Keratinocyte (primary cell): ENCODE results near the gene SSB. TPM values are rescaled to one million over a fixed set of nuclear protein-coding genes. Genes with fewer than 3 reads are reported as not detected.

Experiments used
- DNase-seq: peaks from one replicate; pipeline ENCODE4 v3.0.0-alpha.2; 2011; ENCODE audit warnings: low read depth, missing footprints, low spot score
- FAIRE-seq: peaks from 2 replicates; lab custom pipeline; 2011; peaks lifted over from hg19 to GRCh38; lab: Jason Lieb, UNC
- H2AFZ ChIP-seq: 2 replicates; pipeline ENCODE4 v1.6.0; 2012; ENCODE audit warnings: low read length, control low read depth, inconsistent platforms; ENCODE audit not compliant: control insufficient read depth
- H3K27ac ChIP-seq: 2 replicates; pipeline ENCODE4 v1.5.1; 2011; ENCODE audit warnings: low read length; ENCODE audit not compliant: control insufficient read depth, insufficient read depth
- H3K27me3 ChIP-seq: 3 replicates; pipeline ENCODE4 v1.6.0; 2011; ENCODE audit warnings: low read length; ENCODE audit not compliant: control insufficient read depth, insufficient read depth; ENCODE audit errors: extremely low read depth
- H3K36me3 ChIP-seq, 2 experiments: 2 replicates in 1 of 2; 3 replicates in 1 of 2; pipeline ENCODE4 v1.5.1; 2011; ENCODE audit warnings: low read length in 2 of 2, mild to moderate bottlenecking in 1 of 2; ENCODE audit not compliant: control insufficient read depth in 2 of 2, insufficient read depth in 2 of 2; ENCODE audit errors: extremely low read depth in 1 of 2
- H3K4me1 ChIP-seq: 3 replicates; pipeline ENCODE4 v1.5.1; 2011; ENCODE audit warnings: low read length; ENCODE audit not compliant: control insufficient read depth, insufficient read depth; ENCODE audit errors: extremely low read depth
- H3K4me2 ChIP-seq: 3 replicates; pipeline ENCODE4 v1.6.0; 2011; ENCODE audit warnings: low read depth, low read length; ENCODE audit not compliant: control insufficient read depth, insufficient read depth; ENCODE audit errors: extremely low read depth
- H3K4me3 ChIP-seq, 3 experiments: fragments of 200-600 bp in 1 of 3; sonication (generic) in 1 of 3; 2 replicates in 2 of 3; 3 replicates in 1 of 3; pipeline ENCODE4 v1.5.1; 2011 to 2016; ENCODE audit warnings: low read length in 3 of 3, mild to moderate bottlenecking in 3 of 3, control low read depth in 2 of 3, inconsistent platforms in 1 of 3, low read depth in 1 of 3, mixed read lengths in 1 of 3, mixed run types in 1 of 3, moderate library complexity in 1 of 3; ENCODE audit not compliant: control insufficient read depth in 2 of 3, insufficient read depth in 2 of 3; ENCODE audit errors: extremely low read depth in 1 of 3
- H3K79me2 ChIP-seq: 2 replicates; pipeline ENCODE4 v1.6.0; 2012; ENCODE audit warnings: low read length; ENCODE audit not compliant: control insufficient read depth, insufficient read depth
- H3K9ac ChIP-seq: 3 replicates; pipeline ENCODE4 v1.6.0; 2011; ENCODE audit warnings: low read length; ENCODE audit not compliant: control insufficient read depth, insufficient read depth; ENCODE audit errors: extremely low read depth
- H3K9me1 ChIP-seq: 3 replicates; pipeline ENCODE4 v1.6.0; 2011; ENCODE audit warnings: low read length; ENCODE audit not compliant: control insufficient read depth, insufficient read depth; ENCODE audit errors: extremely low read depth
- H3K9me3 ChIP-seq: 2 replicates; pipeline ENCODE4 v1.5.1; 2012; ENCODE audit warnings: low read depth, low read length; ENCODE audit not compliant: control insufficient read depth
- H4K20me1 ChIP-seq: 3 replicates; pipeline ENCODE4 v1.6.0; 2011; ENCODE audit warnings: low read length; ENCODE audit not compliant: control insufficient read depth, insufficient read depth; ENCODE audit errors: extremely low read depth
- CTCF ChIP-seq, 3 experiments: IDR thresholded peaks in 1 of 3; conservative IDR thresholded peaks in 1 of 3; optimal IDR thresholded peaks in 1 of 3; 2 replicates in 2 of 3; 3 replicates in 1 of 3; pipeline versions ENCODE3 to v1.5.1; 2011; ENCODE audit warnings: low read length in 3 of 3, mild to moderate bottlenecking in 3 of 3, moderate library complexity in 2 of 3, control low read depth in 1 of 3, inconsistent platforms in 1 of 3; ENCODE audit not compliant: insufficient read depth in 2 of 3; ENCODE audit errors: extremely low read depth in 1 of 3
- EZH2 ChIP-seq: IDR thresholded peaks from one replicate; pipeline ENCODE4 v1.6.1; 2012; ENCODE audit warnings: inconsistent platforms, mild to moderate bottlenecking, low read length, moderate library complexity
- dilution Hi-C: fragments of 300-500 bp; cut with MboI; formaldehyde crosslinking; loops from one replicate; pipeline ENCODE4 v1.7.0; 2020; ENCODE audit warnings: low sequenced_read_pairs; ENCODE audit not compliant: extremely low pct_ligation_motif_present
- polyA plus RNA-seq, 5 experiments: library from polyadenylated mRNA; depleted of rRNA in 3 of 5; stranded (reverse) in 3 of 5; stranded (forward) in 1 of 5; unstranded in 1 of 5; fragments of >200 nt; gene quantifications; 1 replicate in 1 of 5; 2 replicates in 3 of 5; 3 replicates in 1 of 5; pipeline versions ENCODE4 v1.2.1 to v1.2.3, GENCODE V29; 2011 to 2012; ENCODE audit warnings: missing spikeins in 2 of 5, low read depth in 1 of 5, low replicate concordance in 1 of 5

SSB gene
- polyA plus RNA-seq, 1 donor (not counting 4 experiments of a cell fraction or from before 2014, with no cell fraction given): 149 TPM

GRCh38 chr2:169823996-169824372 lies 25.3 kb downstream of the SSB start:
- peak overlapping the region; percentile 86 for H3K9ac ChIP-seq
- H4K20me1 ChIP-seq: peaks cover 9% of the 10 kb centered on the region
- H3K4me3 ChIP-seq: peak overlapping the region; percentile 85 to 96 (median 95)
- H3K27me3 ChIP-seq: no peaks in the 10 kb centered on the region
- no peak for FAIRE-seq
- H3K27ac ChIP-seq: peak overlapping the region; percentile 90
- DNase-seq: no peak
- no peak for TF ChIP-seq CTCF (optimal IDR thresholded peaks at IDR 0.05 in 1 of 3, IDR thresholded peaks at IDR 0.05 in 1 of 3, conservative IDR thresholded peaks at IDR 0.05 in 1 of 3; ENCODE audit: extremely low read depth in 1 of 3, insufficient read depth in 2 of 3, low read length in 3 of 3)
- no peak for TF ChIP-seq EZH2
- H3K4me1 ChIP-seq: peaks cover 33% of the 10 kb centered on the region
- H3K9me1 ChIP-seq: no peaks in the 10 kb centered on the region
- H2AFZ ChIP-seq: peak overlapping the region; percentile 93
- peaks cover 54% of the 10 kb centered on the region for H3K79me2 ChIP-seq
- peaks cover 1 to 7% of the 10 kb centered on the region in 2 experiments for H3K36me3 ChIP-seq
- dilution Hi-C loops: no loop called here
- no peaks in the 10 kb centered on the region for H3K9me3 ChIP-seq
- peak overlapping the region; percentile 90 for H3K4me2 ChIP-seq

- no peaks in the 10 kb centered on the region for H3K9me1 ChIP-seq
- H3K27ac ChIP-seq: peak within 1 kb of the TSS; percentile 90
- peaks cover 31% of the 10 kb centered on the region for H3K4me1 ChIP-seq
- H4K20me1 ChIP-seq: peaks cover 10% of the 10 kb centered on the region
- peak within 1 kb of the TSS; percentile 90 for H3K4me2 ChIP-seq
- no peak for FAIRE-seq
- peak within 1 kb of the TSS; percentile 85 to 96 (median 95) for H3K4me3 ChIP-seq
- peak within 1 kb of the TSS; percentile 86 for H3K9ac ChIP-seq
- no peak for DNase-seq
- H3K9me3 ChIP-seq: no peaks in the 10 kb centered on the region
- peaks cover 56% of the 10 kb centered on the region for H3K79me2 ChIP-seq
- dilution Hi-C loops: no loop called here
- peaks cover 0 to 4% of the 10 kb centered on the region in 2 experiments for H3K36me3 ChIP-seq
- H3K27me3 ChIP-seq: no peaks in the 10 kb centered on the region
- TF ChIP-seq CTCF (optimal IDR thresholded peaks at IDR 0.05 in 1 of 3, IDR thresholded peaks at IDR 0.05 in 1 of 3, conservative IDR thresholded peaks at IDR 0.05 in 1 of 3; ENCODE audit: extremely low read depth in 1 of 3, insufficient read depth in 2 of 3, low read length in 3 of 3): peak; percentile 84 to 94 (median 89)
- no peak for TF ChIP-seq EZH2
- H2AFZ ChIP-seq: peak within 1 kb of the TSS; percentile 93
Observed at GRCh38 chr2:169824373-169825333, 26.0 kb downstream of the SSB start, which contains the start of gene METTL5. METTL5 (minus strand) TSS chr2:169824905; CDS start chr2:169824597, 308 bp downstream.
